GM23248 (cell line): ENCODE data around the gene SNAPC1. TPM values are rescaled to one million over a fixed set of nuclear protein-coding genes. Genes with fewer than 3 reads are reported as not detected.

Experiments used
- DNase-seq: peaks from one replicate; pipeline ENCODE4 v3.0.0-alpha.2; 2015
- H2AFZ ChIP-seq: fragments of 200-600 bp; sonication (generic); 2 replicates; pipeline ENCODE4 v1.6.1; 2016; ENCODE audit warnings: antibody characterized with exemption
- H3F3A ChIP-seq: fragments of 200-600 bp; sonication (generic); 2 replicates; pipeline ENCODE4 v1.6.1; 2016; ENCODE audit warnings: mild to moderate bottlenecking, antibody characterized with exemption, mixed run types; ENCODE audit not compliant: insufficient read depth
- H3K27ac ChIP-seq: fragments of 200-600 bp; sonication (generic); 2 replicates; pipeline ENCODE4 v1.5.1; 2016; ENCODE audit warnings: mild to moderate bottlenecking
- H3K27me3 ChIP-seq: fragments of 200-600 bp; sonication (generic); replicated peaks from 2 replicates; pipeline ENCODE4 v1.6.1; 2016; ENCODE audit warnings: mild to moderate bottlenecking; ENCODE audit not compliant: insufficient read depth
- H3K36me3 ChIP-seq: fragments of 200-600 bp; sonication (generic); 2 replicates; pipeline ENCODE4 v1.6.1; 2016; ENCODE audit warnings: low read depth, mild to moderate bottlenecking
- H3K4me1 ChIP-seq: fragments of 200-600 bp; sonication (generic); 2 replicates; pipeline ENCODE4 v1.6.1; 2016; ENCODE audit warnings: mild to moderate bottlenecking; ENCODE audit not compliant: insufficient read depth
- H3K4me2 ChIP-seq: fragments of 200-600 bp; sonication (generic); one replicate; pipeline ENCODE4 v1.6.1; 2016; ENCODE audit warnings: mild to moderate bottlenecking; ENCODE audit not compliant: unreplicated experiment
- H3K4me3 ChIP-seq: fragments of 200-600 bp; sonication (generic); 2 replicates; pipeline ENCODE4 v1.5.1; 2016; ENCODE audit warnings: mild to moderate bottlenecking
- H3K79me2 ChIP-seq: fragments of 200-600 bp; sonication (generic); 2 replicates; pipeline ENCODE4 v1.6.1; 2016; ENCODE audit warnings: mild to moderate bottlenecking; ENCODE audit not compliant: insufficient read depth
- H3K9ac ChIP-seq: fragments of 200-600 bp; sonication (generic); 2 replicates; pipeline ENCODE4 v1.6.1; 2016; ENCODE audit warnings: mild to moderate bottlenecking
- H3K9me2 ChIP-seq: fragments of 200-600 bp; sonication (generic); 2 replicates; pipeline ENCODE4 v1.6.1; 2016; ENCODE audit warnings: mixed run types, mild to moderate bottlenecking, moderate library complexity; ENCODE audit not compliant: insufficient read depth
- H3K9me3 ChIP-seq: fragments of 200-600 bp; sonication (generic); one replicate; pipeline ENCODE4 v1.6.1; 2017; ENCODE audit warnings: low read depth
- H4K20me1 ChIP-seq: fragments of 200-600 bp; sonication (generic); 2 replicates; pipeline ENCODE4 v1.6.0; 2016; ENCODE audit not compliant: insufficient read depth
- EZH2 ChIP-seq: fragments of 200-600 bp; sonication (generic); IDR thresholded peaks from 2 replicates; pipeline ENCODE4 v1.6.1; 2018; ENCODE audit warnings: antibody characterized with exemption, mild to moderate bottlenecking; ENCODE audit not compliant: insufficient read depth, poor library complexity, severe bottlenecking
- EZH2phosphoT487 ChIP-seq: fragments of 200-600 bp; sonication (generic); IDR thresholded peaks from 2 replicates; pipeline ENCODE4 v1.6.1; 2018; ENCODE audit warnings: antibody characterized with exemption, moderate library complexity, mild to moderate bottlenecking, low read depth; ENCODE audit not compliant: insufficient read depth
- WGBS, 2 experiments: methylation state at CpG; one replicate each; pipeline ENCODE4 v1.1.6; 2015 to 2017; ENCODE audit warnings: low lambda C conversion rate in 2 of 2, low coverage in 1 of 2; ENCODE audit errors: missing lambda C conversion rate in 2 of 2; 5-methylcytosine and 5-hydroxymethylcytosine counted together
- in situ Hi-C: fragments of 300-500 bp; cut with MboI; formaldehyde crosslinking; loops from 2 replicates; pipeline ENCODE4 v1.15.0; 2020
- polyA plus RNA-seq: library from polyadenylated mRNA; unstranded; fragments of >200 nt; fragmentation: Nextera tagmentation; extraction: Ambion mirVana; gene quantifications from 2 replicates; pipeline ENCODE4 v1.2.1, GENCODE V29; 2016
- total RNA-seq: library from RNA; depleted of rRNA; stranded (reverse); fragments of >200 nt; shearing (Covaris generic); gene quantifications from 2 replicates; pipeline ENCODE4 v1.2.3, GENCODE V29; 2014

Gene SNAPC1
- total and polyA plus RNA-seq, 2 experiments from 2014 or later: 35.9 to 41.6 TPM

DNA sequence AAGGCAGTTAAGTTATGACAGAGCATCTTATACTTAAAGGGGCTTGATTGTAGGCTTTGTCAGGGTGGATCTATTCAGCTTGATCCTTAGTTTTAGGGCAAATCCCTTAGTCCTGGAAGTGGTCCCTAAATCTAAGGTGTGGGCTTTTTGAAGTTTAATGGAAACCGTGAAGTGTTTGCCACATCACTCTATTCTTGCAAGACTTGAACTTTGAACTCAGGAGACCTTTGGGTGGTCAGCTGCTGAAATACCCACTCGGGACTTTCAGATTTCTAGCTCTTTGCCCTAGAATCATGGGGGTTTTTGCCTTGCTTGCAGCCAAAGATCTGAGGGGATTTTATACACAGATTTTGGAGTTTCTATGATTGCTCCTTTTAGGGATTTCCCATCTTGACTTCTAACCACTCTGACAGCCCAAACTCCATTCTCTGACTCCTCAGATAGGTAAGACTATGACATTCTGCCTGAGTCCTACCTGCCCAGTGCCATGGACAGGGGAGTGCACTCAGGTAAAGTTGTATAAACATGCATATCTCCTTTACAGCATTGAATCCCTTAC, 39.9 kb downstream of the SNAPC1 start:
- DNase-seq: no peak
- no peaks in the 10 kb centered on the region for H3K27me3 ChIP-seq
- H3K36me3 ChIP-seq: no peaks in the 10 kb centered on the region; the same call in 1 of the 2 replicates
- H3K4me3 ChIP-seq: no peak overlapping the region
- H3K9ac ChIP-seq: no peak overlapping the region
- H3K4me1 ChIP-seq: no peaks in the 10 kb centered on the region
- TF ChIP-seq EZH2phosphoT487 (no peak), EZH2 (no peak)
- 94 to 98% methylated on average over 2 of the region's 2 CpGs for WGBS, 2 experiments
- no peak overlapping the region for H2AFZ ChIP-seq
- H3F3A ChIP-seq: no peaks in the 10 kb centered on the region; the same call in 1 of the 2 replicates
- no peaks in the 10 kb centered on the region for H3K9me2 ChIP-seq
- no peak overlapping the region for H3K27ac ChIP-seq
- H4K20me1 ChIP-seq: no peaks in the 10 kb centered on the region
- no peaks in the 10 kb centered on the region for H3K9me3 ChIP-seq
- H3K4me2 ChIP-seq: no peak overlapping the region
- H3K79me2 ChIP-seq: no peaks in the 10 kb centered on the region
- in situ Hi-C loops: no loop called here

DNA sequence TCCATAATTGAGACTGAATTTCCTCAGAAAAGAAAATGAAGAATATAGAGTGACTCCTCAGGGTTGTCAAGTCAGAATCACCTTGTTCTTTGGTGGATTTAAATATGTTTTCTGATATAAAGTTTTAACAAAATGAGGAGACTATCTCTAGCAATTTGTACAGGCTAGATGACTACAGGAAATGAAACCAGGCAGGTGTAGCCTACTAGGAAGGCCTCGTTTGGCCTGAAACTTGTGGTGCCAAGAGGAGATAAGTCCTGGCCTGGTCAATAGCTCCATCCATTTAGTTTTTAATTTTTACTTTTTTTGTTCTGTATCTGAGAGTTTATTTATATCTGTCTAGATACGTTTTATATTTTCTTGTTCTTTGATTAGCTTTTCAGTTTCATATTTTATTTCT, 41.5 kb downstream of the SNAPC1 start:
- DNase-seq: no peak
- H3K9me3 ChIP-seq: no peaks in the 10 kb centered on the region
- H3K27ac ChIP-seq: no peak overlapping the region
- no peak overlapping the region for H2AFZ ChIP-seq
- H4K20me1 ChIP-seq: no peaks in the 10 kb centered on the region
- WGBS, 2 experiments: 92 to 96% methylated on average over 2 of the region's 2 CpGs
- H3F3A ChIP-seq: no peaks in the 10 kb centered on the region; the same call in 1 of the 2 replicates
- no peaks in the 10 kb centered on the region for H3K79me2 ChIP-seq
- H3K27me3 ChIP-seq: no peaks in the 10 kb centered on the region
- H3K9ac ChIP-seq: no peak overlapping the region
- H3K4me1 ChIP-seq: no peaks in the 10 kb centered on the region
- H3K9me2 ChIP-seq: no peaks in the 10 kb centered on the region
- H3K36me3 ChIP-seq: no peaks in the 10 kb centered on the region
- no peak overlapping the region for H3K4me3 ChIP-seq
- TF ChIP-seq EZH2phosphoT487 (no peak), EZH2 (no peak)
- H3K4me2 ChIP-seq: no peak overlapping the region
- in situ Hi-C loops: no loop called here

DNA sequence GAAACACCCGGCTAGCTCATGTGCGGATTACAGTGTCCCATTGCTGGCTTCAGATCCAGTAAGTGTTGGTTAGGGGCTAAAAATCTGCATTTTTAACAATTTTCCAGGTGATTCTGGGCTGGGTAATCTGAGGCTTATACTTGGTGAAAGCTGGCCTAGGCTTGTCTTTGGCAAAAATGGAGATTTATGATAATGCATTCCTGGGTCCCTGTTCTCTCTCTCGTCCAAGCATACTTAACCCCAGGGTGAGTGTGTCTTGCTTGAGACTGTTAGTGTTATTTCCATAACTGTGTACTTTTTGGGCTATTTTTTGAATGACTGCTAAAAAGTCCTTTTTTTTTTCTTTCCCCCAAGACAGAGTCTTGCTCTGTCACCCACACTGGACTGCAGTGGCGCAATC, 43.2 kb downstream of the SNAPC1 start:
- Histone ChIP-seq H3K36me3 (no peaks in the 10 kb centered on the region), H4K20me1 (no peaks in the 10 kb centered on the region), H3K27ac (no peak overlapping the region), H3F3A (no peaks in the 10 kb centered on the region; the same call in 1 of the 2 replicates), H3K4me3 (no peak overlapping the region), H3K9me2 (no peaks in the 10 kb centered on the region), H3K79me2 (no peaks in the 10 kb centered on the region), H3K9ac (no peak overlapping the region), H3K9me3 (no peaks in the 10 kb centered on the region), H2AFZ (no peak overlapping the region), H3K4me2 (no peak overlapping the region), H3K4me1 (no peaks in the 10 kb centered on the region), H3K27me3 (no peaks in the 10 kb centered on the region)
- DNase-seq: no peak
- 98% methylated on average over 4 of the region's 4 CpGs for WGBS, 2 experiments
- in situ Hi-C loops: no loop called here
- TF ChIP-seq EZH2 (no peak), EZH2phosphoT487 (no peak)

DNA sequence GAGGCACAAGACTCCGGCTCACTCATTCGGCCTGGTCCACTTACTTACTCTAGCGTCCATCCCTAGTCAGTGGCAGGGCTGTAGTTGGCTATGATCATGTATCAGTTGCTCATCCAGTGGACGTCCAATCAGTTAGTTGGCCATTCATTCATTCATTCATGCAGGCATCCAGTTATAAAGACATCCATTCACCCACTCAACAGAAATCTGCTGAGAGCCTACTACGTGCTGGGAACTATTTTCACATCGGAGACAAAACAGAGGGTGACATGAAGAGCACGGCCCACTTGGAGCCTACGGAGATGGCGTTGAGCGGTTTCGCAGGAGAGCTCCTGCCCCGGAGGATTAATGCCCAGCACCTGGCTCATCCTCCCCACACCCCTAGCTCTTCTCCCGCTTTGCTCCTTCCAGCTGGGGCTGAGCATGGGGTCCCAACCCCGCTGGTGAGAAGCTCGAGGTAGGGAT, 49.7 kb downstream of the SNAPC1 start:
- H3K27ac ChIP-seq: no peak overlapping the region
- no peak overlapping the region for H3K9ac ChIP-seq
- 70 to 71% methylated on average over 15 of the region's 15 CpGs for WGBS, 2 experiments
- peak overlapping the region; percentile 20 for H3K4me2 ChIP-seq
- H4K20me1 ChIP-seq: no peaks in the 10 kb centered on the region
- no peaks in the 10 kb centered on the region for H3K36me3 ChIP-seq
- peaks cover 34% of the 10 kb centered on the region for H3K27me3 ChIP-seq
- in situ Hi-C loops: no loop called here
- no peak for DNase-seq
- H3K9me2 ChIP-seq: no peaks in the 10 kb centered on the region
- no peaks in the 10 kb centered on the region for H3F3A ChIP-seq
- no peaks in the 10 kb centered on the region for H3K79me2 ChIP-seq
- no peaks in the 10 kb centered on the region for H3K9me3 ChIP-seq
- no peaks in the 10 kb centered on the region for H3K4me1 ChIP-seq
- H2AFZ ChIP-seq: no peak overlapping the region
- no peak overlapping the region for H3K4me3 ChIP-seq
- TF ChIP-seq EZH2: no peak
- no peak for TF ChIP-seq EZH2phosphoT487
